ENCODE measurements around the gene AIRE.

DNA sequence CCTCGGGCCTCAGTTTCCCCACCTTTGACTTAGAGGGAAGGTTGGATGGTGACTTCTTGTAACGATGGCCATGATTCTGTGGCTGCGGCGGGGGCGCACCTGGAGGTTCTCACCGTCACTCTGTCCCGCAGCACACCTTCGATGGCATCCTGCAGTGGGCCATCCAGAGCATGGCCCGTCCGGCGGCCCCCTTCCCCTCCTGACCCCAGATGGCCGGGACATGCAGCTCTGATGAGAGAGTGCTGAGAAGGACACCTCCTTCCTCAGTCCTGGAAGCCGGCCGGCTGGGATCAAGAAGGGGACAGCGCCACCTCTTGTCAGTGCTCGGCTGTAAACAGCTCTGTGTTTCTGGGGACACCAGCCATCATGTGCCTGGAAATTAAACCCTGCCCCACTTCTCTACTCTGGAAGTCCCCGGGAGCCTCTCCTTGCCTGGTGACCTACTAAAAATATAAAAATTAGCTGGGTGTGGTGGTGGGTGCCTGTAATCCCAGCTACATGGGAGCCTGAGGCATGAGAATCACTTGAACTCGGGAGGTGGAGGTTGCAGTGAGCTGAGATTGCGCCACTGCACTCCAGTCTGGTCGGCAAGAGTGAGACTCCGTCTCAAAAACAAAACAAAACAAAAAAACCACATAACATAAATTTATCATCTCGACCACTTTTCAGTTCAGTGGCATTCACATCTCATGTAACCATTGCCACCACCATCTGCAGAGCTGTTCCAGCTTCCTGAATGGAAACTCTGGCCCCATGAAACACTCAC lies 12.0 kb downstream of the AIRE start:
- no peak for TF ChIP-seq POLR2A (IDR thresholded peaks at IDR 0.05; ENCODE audit: low read depth, low read length)
- TF ChIP-seq POLR2AphosphoS5 (IDR thresholded peaks at IDR 0.05; ENCODE audit: low read depth, low read length), result no peak
- no peak for TF ChIP-seq TAF1 (IDR thresholded peaks at IDR 0.05; ENCODE audit: low read depth, low read length)
- no peak for TF ChIP-seq POU2F2 (IDR thresholded peaks at IDR 0.05; ENCODE audit: low read depth, low read length)

All from GM12891 (cell line).